ENCODE data around the gene KCNN4.

The KCNN4 gene

DNA sequence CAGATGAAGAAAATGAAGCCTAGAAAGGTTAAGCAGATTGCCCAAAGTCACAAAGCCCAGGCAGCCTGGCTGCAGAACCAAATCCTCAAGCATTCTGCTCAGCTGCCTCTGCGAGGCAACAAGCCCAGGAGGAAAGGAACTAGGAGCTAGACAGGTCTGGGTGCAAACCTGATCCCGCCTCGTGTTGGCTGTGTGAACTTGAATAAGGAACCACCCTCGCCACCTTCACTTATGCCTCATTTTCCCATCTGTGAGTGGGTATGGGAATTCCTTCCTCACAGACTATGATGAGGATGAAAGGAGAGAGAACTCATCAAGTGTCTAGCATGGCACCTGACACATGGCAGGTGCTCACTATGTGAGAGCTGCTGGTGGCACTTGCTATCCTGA, 32.6 kb downstream of the KCNN4 start:
- Histone ChIP-seq H3K4me2 (no peak overlapping the region), H3K27me3 (ENCODE audit: insufficient read depth, low read depth) (no peaks in the 10 kb centered on the region), H2AFZ (ENCODE audit: low read depth) (no peak overlapping the region), H3K4me1 (ENCODE audit: low read depth, poor library complexity, severe bottlenecking) (peaks cover under 1% of the 10 kb centered on the region), H4K20me1 (ENCODE audit: insufficient read depth) (no peaks in the 10 kb centered on the region), H3K27ac (no peak overlapping the region), H3K36me3 (ENCODE audit: insufficient read depth) (peaks cover 3% of the 10 kb centered on the region; the same call in 1 of the 2 replicates), H3K4me3 (IDR thresholded peaks at IDR 0.05; ENCODE audit: insufficient read depth, low read depth, low read length) (no peak overlapping the region), H3K9ac (no peak overlapping the region), H3K79me2 (ENCODE audit: insufficient read depth, low read depth) (peaks cover 3% of the 10 kb centered on the region; the same call in 1 of the 2 replicates)
- TF ChIP-seq, protein P1, sequence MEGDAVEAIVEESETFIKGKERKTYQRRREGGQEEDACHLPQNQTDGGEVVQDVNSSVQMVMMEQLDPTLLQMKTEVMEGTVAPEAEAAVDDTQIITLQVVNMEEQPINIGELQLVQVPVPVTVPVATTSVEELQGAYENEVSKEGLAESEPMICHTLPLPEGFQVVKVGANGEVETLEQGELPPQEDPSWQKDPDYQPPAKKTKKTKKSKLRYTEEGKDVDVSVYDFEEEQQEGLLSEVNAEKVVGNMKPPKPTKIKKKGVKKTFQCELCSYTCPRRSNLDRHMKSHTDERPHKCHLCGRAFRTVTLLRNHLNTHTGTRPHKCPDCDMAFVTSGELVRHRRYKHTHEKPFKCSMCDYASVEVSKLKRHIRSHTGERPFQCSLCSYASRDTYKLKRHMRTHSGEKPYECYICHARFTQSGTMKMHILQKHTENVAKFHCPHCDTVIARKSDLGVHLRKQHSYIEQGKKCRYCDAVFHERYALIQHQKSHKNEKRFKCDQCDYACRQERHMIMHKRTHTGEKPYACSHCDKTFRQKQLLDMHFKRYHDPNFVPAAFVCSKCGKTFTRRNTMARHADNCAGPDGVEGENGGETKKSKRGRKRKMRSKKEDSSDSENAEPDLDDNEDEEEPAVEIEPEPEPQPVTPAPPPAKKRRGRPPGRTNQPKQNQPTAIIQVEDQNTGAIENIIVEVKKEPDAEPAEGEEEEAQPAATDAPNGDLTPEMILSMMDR (conservative IDR thresholded peaks at IDR 0.05; ENCODE audit: low read depth, low read length), result no peak

DNA sequence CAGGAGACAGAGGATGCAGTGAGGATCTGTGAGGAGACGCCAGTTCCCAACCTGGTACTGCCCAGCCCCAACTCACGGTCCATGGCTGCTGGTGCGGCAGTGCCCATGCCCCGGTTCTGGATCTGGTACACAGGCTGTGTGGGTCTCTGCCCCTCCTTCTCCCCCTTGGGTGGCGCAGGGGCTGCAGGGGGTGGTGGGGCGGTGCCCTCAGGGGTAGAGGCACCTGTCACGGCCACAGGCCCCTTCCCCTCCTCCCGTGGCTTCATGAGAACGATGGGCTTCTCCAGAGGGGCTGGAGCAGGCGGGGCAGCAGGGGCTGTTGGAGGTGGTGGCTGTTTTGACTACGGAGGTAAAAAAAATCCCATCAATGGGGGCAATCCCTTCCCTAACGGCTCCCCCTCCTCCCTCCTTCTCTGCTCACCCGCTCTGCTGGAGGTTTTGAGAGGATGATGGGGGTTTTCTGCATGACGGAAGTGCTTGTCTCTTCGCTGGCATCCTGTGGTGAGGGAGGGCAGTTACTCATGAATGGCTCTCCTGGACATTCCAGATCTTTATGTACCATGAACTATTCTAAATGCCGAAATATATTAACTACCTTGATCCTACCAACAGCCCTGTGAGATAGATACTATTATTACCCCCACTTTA, 33.1 kb downstream of the KCNN4 start:
- H3K36me3 ChIP-seq (ENCODE audit: insufficient read depth), result peaks cover 3% of the 10 kb centered on the region; the same call in 1 of the 2 replicates
- H3K79me2 ChIP-seq (ENCODE audit: insufficient read depth, low read depth), result no peaks in the 10 kb centered on the region; the same call in 1 of the 2 replicates
- TF ChIP-seq, protein P1 (conservative IDR thresholded peaks at IDR 0.05; ENCODE audit: low read depth, low read length), result no peak
- H2AFZ ChIP-seq (ENCODE audit: low read depth), result no peak overlapping the region
- no peak overlapping the region for H3K4me2 ChIP-seq
- no peak overlapping the region for H3K9ac ChIP-seq
- no peak overlapping the region for H3K27ac ChIP-seq
- no peaks in the 10 kb centered on the region for H3K27me3 ChIP-seq (ENCODE audit: insufficient read depth, low read depth)
- H3K4me1 ChIP-seq (ENCODE audit: low read depth, poor library complexity, severe bottlenecking), result no peaks in the 10 kb centered on the region
- no peak overlapping the region for H3K4me3 ChIP-seq (IDR thresholded peaks at IDR 0.05; ENCODE audit: insufficient read depth, low read depth, low read length)
- H4K20me1 ChIP-seq (ENCODE audit: insufficient read depth), result no peaks in the 10 kb centered on the region

DNA sequence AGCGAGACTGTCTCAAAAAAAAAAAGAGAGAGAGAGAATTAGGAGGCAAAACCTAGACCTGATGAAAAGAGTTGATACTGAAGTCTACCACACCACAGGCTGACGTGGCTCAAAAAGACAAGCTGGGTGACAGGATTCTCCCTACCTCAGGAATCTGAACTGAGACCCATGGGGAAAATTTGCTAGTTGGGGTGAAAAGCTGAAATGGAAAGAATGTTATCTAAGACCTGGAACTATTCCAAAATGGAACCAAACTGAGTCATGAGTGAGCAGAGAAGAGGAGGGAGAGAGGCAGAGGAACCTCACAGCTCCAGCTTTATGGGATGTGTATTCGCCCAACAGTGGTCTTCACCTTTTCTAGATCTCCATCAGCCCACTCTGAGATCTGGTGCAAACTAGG, 37.7 kb downstream of the KCNN4 start:
- H3K4me2 ChIP-seq, result no peak overlapping the region

DNA sequence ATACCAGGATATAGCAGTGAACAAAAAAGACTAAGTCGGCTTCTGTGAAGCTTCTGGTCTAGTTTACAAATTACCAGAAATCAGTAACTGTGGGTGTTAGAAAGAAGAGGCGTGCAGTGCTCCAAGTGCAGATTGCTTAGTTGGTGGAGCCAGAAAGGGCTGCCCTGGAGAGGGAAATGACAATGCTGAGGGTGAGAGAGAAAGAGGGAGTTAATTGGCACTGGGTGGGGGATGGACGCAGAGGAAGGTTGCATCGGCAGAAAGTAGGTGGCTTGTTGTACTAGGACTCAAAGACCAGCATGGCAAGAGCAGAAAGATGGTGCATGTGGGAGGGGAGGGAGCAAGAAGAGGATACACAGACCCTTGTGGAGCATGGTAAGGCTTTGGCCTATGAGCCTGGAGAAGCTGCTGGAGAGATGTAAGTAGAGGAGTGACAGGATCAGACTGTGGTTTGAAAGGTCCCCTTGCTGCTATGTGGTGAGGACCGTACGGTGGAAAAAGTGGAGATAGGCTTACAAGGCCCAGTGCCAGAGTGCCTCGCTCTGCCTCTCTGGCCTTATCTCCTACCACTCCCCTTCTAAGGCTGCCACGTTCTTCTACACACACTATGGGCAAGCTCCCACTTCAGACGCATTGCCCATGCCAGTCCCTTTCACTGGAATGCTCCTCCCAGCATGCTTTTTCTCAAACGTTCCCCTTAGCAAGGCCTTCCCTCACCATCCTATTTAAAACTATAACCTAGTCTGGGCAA, 39.5 kb downstream of the KCNN4 start:
- Histone ChIP-seq H3K36me3 (ENCODE audit: insufficient read depth) (no peaks in the 10 kb centered on the region), H4K20me1 (ENCODE audit: insufficient read depth) (no peaks in the 10 kb centered on the region), H3K4me2 (no peak overlapping the region), H3K4me3 (IDR thresholded peaks at IDR 0.05; ENCODE audit: insufficient read depth, low read depth, low read length) (no peak overlapping the region), H3K27me3 (ENCODE audit: insufficient read depth, low read depth) (no peaks in the 10 kb centered on the region), H3K27ac (no peak overlapping the region), H3K4me1 (ENCODE audit: low read depth, poor library complexity, severe bottlenecking) (no peaks in the 10 kb centered on the region), H2AFZ (ENCODE audit: low read depth) (no peak overlapping the region), H3K79me2 (ENCODE audit: insufficient read depth, low read depth) (no peaks in the 10 kb centered on the region), H3K9ac (no peak overlapping the region)
- TF ChIP-seq, protein P1 (conservative IDR thresholded peaks at IDR 0.05; ENCODE audit: low read depth, low read length), result no peak

More for the DNA sequence above, 37.7 kb downstream of the KCNN4 start:
- no peaks in the 10 kb centered on the region for H3K79me2 ChIP-seq (ENCODE audit: insufficient read depth, low read depth)
- H3K27ac ChIP-seq, result no peak overlapping the region
- H4K20me1 ChIP-seq (ENCODE audit: insufficient read depth), result no peaks in the 10 kb centered on the region
- no peaks in the 10 kb centered on the region for H3K27me3 ChIP-seq (ENCODE audit: insufficient read depth, low read depth)
- H3K4me1 ChIP-seq (ENCODE audit: low read depth, poor library complexity, severe bottlenecking), result no peaks in the 10 kb centered on the region
- no peak overlapping the region for H3K9ac ChIP-seq
- H3K36me3 ChIP-seq (ENCODE audit: insufficient read depth), result no peaks in the 10 kb centered on the region
- TF ChIP-seq, protein P1 (conservative IDR thresholded peaks at IDR 0.05; ENCODE audit: low read depth, low read length), result no peak
- H2AFZ ChIP-seq (ENCODE audit: low read depth), result no peak overlapping the region
- no peak overlapping the region for H3K4me3 ChIP-seq (IDR thresholded peaks at IDR 0.05; ENCODE audit: insufficient read depth, low read depth, low read length)
